ENCODE measurements around the gene SEC31B. TPM values are rescaled to one million over a fixed set of nuclear protein-coding genes. Genes with fewer than 3 reads are reported as not detected.

SEC31B gene
- total and polyA plus RNA-seq, 2 donors = 10.5 to 70.7 TPM

DNA sequence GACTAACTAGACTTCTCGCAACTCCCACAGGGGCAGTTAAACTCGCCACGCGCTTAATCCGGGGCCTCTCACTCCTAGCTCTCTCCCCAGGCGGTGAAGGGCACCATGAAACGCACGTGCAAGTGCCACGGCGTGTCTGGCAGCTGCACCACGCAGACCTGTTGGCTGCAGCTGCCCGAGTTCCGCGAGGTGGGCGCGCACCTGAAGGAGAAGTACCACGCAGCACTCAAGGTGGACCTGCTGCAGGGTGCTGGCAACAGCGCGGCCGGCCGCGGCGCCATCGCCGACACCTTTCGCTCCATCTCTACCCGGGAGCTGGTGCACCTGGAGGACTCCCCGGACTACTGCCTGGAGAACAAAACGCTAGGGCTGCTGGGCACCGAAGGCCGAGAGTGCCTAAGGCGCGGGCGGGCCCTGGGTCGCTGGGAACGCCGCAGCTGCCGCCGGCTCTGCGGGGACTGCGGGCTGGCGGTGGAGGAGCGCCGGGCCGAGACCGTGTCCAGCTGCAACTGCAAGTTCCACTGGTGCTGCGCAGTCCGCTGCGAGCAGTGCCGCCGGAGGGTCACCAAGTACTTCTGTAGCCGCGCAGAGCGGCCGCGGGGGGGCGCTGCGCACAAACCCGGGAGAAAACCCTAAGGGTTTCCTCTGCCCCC lies 37.4 kb downstream of the SEC31B start:
- peak overlapping the region; percentile 23 to 47 for H3K4me3 ChIP-seq (ENCODE audit: low read length in 2 of 2)
- peaks cover 19 to 20% of the 10 kb centered on the region in 2 donors for H3K36me3 ChIP-seq (ENCODE audit: control insufficient read depth in 2 of 2, insufficient read depth in 2 of 2, low read length in 1 of 2)
- peaks cover 0 to 49% of the 10 kb centered on the region in 2 donors for H3K27me3 ChIP-seq (ENCODE audit: control insufficient read depth in 2 of 2, insufficient read depth in 1 of 2, low read length in 1 of 2)
- under 1% methylated on average over 59 of the region's 59 CpGs for WGBS
- DNase-seq (ENCODE audit: low read depth in 6 of 9, low spot score in 9 of 9) = peak; percentile 31 to 81 (median 66)
- peaks cover 6 to 20% of the 10 kb centered on the region in 2 donors for H3K4me1 ChIP-seq (ENCODE audit: control insufficient read depth in 2 of 2, insufficient read depth in 2 of 2, low read length in 2 of 2)
- H3K27ac ChIP-seq (ENCODE audit: low read depth in 1 of 2, low read length in 1 of 2) = no peak overlapping the region
- peaks cover 0 to 7% of the 10 kb centered on the region in 2 donors for H3K9me3 ChIP-seq (ENCODE audit: control insufficient read depth in 2 of 2, insufficient read depth in 1 of 2, low read length in 1 of 2)

DNA sequence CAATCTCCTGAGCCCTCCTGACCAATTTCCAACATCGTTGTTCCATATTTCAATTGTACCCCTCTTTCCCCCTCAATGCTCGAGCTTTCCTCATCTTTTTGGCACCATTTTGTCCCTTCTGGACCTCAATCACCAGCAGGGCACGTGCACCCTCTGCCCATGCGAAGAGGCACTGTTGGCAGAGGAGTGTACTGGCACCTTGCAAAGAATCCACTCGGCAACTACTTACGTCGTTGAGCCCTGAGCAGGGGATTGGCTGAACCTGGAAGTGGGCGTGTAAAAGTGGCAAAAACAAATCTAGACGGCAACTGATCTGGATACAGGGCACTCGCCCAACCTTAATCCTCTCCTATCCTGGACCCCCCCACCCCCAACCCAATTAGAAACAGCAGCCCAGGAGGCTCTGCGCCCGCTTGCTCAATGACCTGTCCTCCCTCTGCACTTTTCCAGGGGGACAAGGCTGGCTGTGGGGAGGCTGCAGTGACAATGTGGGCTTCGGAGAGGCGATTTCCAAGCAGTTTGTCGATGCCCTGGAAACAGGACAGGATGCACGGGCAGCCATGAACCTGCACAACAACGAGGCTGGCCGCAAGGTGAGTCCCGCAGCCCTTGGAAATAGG lies 38.1 kb downstream of the SEC31B start:
- H3K36me3 ChIP-seq (ENCODE audit: control insufficient read depth in 2 of 2, insufficient read depth in 2 of 2, low read length in 1 of 2) = peaks cover 12 to 14% of the 10 kb centered on the region in 2 donors
- peak; percentile 73 to 96 (median 94) for DNase-seq (ENCODE audit: low read depth in 6 of 9, low spot score in 9 of 9)
- WGBS = 3% methylated on average over 19 of the region's 19 CpGs
- peaks cover 0 to 7% of the 10 kb centered on the region in 2 donors for H3K9me3 ChIP-seq (ENCODE audit: control insufficient read depth in 2 of 2, insufficient read depth in 1 of 2, low read length in 1 of 2)
- H3K27me3 ChIP-seq (ENCODE audit: control insufficient read depth in 2 of 2, insufficient read depth in 1 of 2, low read length in 1 of 2) = peaks cover 0 to 49% of the 10 kb centered on the region in 2 donors
- H3K27ac ChIP-seq (ENCODE audit: low read depth in 1 of 2, low read length in 1 of 2) = no peak overlapping the region
- peak overlapping the region; percentile 23 to 47 for H3K4me3 ChIP-seq (ENCODE audit: low read length in 2 of 2)
- H3K4me1 ChIP-seq (ENCODE audit: control insufficient read depth in 2 of 2, insufficient read depth in 2 of 2, low read length in 2 of 2) = peaks cover 6 to 20% of the 10 kb centered on the region in 2 donors

DNA sequence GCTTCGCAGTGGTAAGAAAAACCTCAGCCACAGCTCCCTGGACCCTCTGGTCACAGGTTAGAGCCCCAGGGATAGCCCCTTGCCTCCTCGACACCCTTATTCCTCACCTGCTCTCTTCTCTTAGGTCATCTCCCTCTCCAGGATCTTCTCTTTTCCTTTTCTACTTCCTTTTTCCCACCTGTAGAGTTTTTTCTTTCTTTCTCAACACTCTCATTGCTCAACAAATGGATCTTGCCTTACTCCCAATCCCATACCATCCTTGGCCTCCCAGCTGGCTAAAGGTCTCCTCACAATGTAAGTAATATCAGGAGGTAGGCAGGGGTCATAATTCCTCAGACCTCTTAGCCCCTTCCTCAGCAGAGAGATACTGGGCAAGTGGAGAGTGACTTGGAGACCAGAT lies 39.7 kb downstream of the SEC31B start:
- peaks cover 1 to 3% of the 10 kb centered on the region in 2 donors for H3K36me3 ChIP-seq (ENCODE audit: control insufficient read depth in 2 of 2, insufficient read depth in 2 of 2, low read length in 1 of 2)
- H3K4me3 ChIP-seq (ENCODE audit: low read length in 2 of 2) = no peak overlapping the region
- H3K27ac ChIP-seq (ENCODE audit: low read depth in 1 of 2, low read length in 1 of 2) = no peak overlapping the region
- peaks cover 6 to 20% of the 10 kb centered on the region in 2 donors for H3K4me1 ChIP-seq (ENCODE audit: control insufficient read depth in 2 of 2, insufficient read depth in 2 of 2, low read length in 2 of 2)
- DNase-seq (ENCODE audit: low read depth in 6 of 9, low spot score in 9 of 9) = no peak
- H3K27me3 ChIP-seq (ENCODE audit: control insufficient read depth in 2 of 2, insufficient read depth in 1 of 2, low read length in 1 of 2) = peaks cover 0 to 49% of the 10 kb centered on the region in 2 donors
- peaks cover 0 to 7% of the 10 kb centered on the region in 2 donors for H3K9me3 ChIP-seq (ENCODE audit: control insufficient read depth in 2 of 2, insufficient read depth in 1 of 2, low read length in 1 of 2)
- 95% methylated on average over 2 of the region's 2 CpGs for WGBS

DNA sequence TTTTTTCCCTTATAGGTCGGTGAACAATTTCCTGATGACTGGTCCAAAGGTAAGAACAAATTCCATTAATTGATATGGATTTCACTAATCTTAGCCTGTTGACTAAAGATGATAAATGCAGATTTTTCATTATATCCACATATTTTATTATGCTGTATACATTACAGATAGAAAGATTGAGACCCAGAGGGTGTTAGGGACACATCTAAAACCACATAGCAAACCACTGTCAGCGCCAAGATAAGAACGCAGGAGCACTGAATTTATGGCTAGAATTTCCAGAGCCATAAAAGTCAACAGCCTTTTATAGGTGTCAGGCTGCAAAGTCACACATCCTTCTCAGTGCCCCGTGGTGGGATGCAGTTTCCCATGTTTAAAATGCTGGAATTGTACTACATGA lies 40.6 kb downstream of the SEC31B start:
- H3K36me3 ChIP-seq (ENCODE audit: control insufficient read depth in 2 of 2, insufficient read depth in 2 of 2, low read length in 1 of 2) = no peaks in the 10 kb centered on the region
- H3K27me3 ChIP-seq (ENCODE audit: control insufficient read depth in 2 of 2, insufficient read depth in 1 of 2, low read length in 1 of 2) = peaks cover 0 to 49% of the 10 kb centered on the region in 2 donors
- no peak overlapping the region for H3K27ac ChIP-seq (ENCODE audit: low read depth in 1 of 2, low read length in 1 of 2)
- peaks cover 6 to 20% of the 10 kb centered on the region in 2 donors for H3K4me1 ChIP-seq (ENCODE audit: control insufficient read depth in 2 of 2, insufficient read depth in 2 of 2, low read length in 2 of 2)
- H3K9me3 ChIP-seq (ENCODE audit: control insufficient read depth in 2 of 2, insufficient read depth in 1 of 2, low read length in 1 of 2) = peaks cover 0 to 7% of the 10 kb centered on the region in 2 donors
- WGBS = 24% methylated on average over 4 of the region's 4 CpGs
- H3K4me3 ChIP-seq (ENCODE audit: low read length in 2 of 2) = no peak overlapping the region
- DNase-seq (ENCODE audit: low read depth in 6 of 9, low spot score in 9 of 9) = no peak

DNA sequence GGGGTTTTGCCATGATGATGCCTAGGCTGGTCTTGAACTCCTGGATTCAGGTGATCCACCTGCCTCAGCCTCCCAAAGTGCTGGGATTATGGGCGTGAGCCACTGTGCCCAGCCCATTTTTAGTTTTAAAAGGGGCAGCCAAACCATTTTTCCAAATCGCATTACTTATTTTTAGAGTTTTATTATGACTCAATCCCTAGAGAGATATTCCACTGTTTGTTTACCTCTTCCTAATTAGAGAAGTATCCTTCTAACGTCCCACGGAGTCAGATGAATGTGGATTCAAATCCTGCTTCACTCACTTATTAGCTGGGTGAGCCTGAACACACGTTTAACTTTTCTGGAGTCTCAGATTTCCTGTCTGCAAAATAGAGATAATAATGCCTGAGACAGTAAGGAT lies 41.7 kb downstream of the SEC31B start:
- Histone ChIP-seq H3K27me3 (ENCODE audit: control insufficient read depth in 2 of 2, insufficient read depth in 1 of 2, low read length in 1 of 2) (peaks cover 0 to 47% of the 10 kb centered on the region in 2 donors), H3K27ac (ENCODE audit: low read depth in 1 of 2, low read length in 1 of 2) (no peak overlapping the region), H3K36me3 (ENCODE audit: control insufficient read depth in 2 of 2, insufficient read depth in 2 of 2, low read length in 1 of 2) (no peaks in the 10 kb centered on the region), H3K4me1 (ENCODE audit: control insufficient read depth in 2 of 2, insufficient read depth in 2 of 2, low read length in 2 of 2) (peaks cover 6 to 17% of the 10 kb centered on the region in 2 donors), H3K4me3 (ENCODE audit: low read length in 2 of 2) (no peak overlapping the region), H3K9me3 (ENCODE audit: control insufficient read depth in 2 of 2, insufficient read depth in 1 of 2, low read length in 1 of 2) (peaks cover 0 to 7% of the 10 kb centered on the region in 2 donors)
- DNase-seq (ENCODE audit: low read depth in 6 of 9, low spot score in 9 of 9) = no peak
- WGBS = 62% methylated on average over 5 of the region's 5 CpGs

DNA sequence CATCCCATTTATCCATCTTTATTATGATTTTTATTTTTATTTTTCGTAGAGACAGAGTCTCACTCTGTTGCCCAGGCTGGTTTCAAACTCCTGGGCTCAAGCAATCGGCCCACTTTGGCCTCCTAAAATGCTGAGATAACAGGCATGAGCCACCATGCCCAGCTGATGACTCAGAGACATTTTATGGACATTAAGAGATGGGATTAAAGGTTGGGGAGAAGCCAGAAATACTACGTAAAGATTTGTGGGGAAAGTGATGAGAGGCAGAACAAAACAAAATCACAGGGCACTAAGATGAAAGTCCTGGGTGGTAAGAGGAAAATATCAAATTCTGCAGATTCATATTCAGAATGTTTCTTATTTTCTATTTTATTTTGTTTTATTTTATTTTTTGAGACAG lies 49.3 kb downstream of the SEC31B start:
- 96% methylated on average over 3 of the region's 3 CpGs for WGBS

DNA sequence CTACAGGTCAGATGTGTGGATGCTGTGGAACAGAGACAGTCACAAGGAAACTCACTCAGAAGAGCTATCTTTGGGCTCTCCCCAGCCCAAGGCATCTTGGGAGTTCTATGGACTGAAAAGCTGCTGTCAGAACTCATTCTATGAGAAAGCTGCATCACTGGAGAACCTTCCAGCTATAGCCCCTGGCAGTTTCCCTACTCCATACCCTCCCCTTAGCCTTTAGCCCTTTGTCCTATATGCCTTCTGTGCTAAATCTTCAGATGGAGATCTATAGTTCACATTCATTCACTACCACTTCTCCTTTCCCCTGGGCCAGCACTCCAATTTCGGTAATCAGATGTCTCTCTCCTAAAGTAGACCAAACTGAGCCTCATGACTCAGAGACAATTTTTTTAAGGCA lies 49.9 kb downstream of the SEC31B start:
- peaks cover 0 to 2% of the 10 kb centered on the region in 2 donors for H3K27me3 ChIP-seq (ENCODE audit: control insufficient read depth in 2 of 2, insufficient read depth in 1 of 2, low read length in 1 of 2)
- DNase-seq (ENCODE audit: low read depth in 6 of 9, low spot score in 9 of 9) = no peak
- H3K4me3 ChIP-seq (ENCODE audit: low read length in 2 of 2) = no peak overlapping the region
- no peaks in the 10 kb centered on the region for H3K4me1 ChIP-seq (ENCODE audit: control insufficient read depth in 2 of 2, insufficient read depth in 2 of 2, low read length in 2 of 2)
- H3K9me3 ChIP-seq (ENCODE audit: control insufficient read depth in 2 of 2, insufficient read depth in 1 of 2, low read length in 1 of 2) = no peaks in the 10 kb centered on the region
- H3K27ac ChIP-seq (ENCODE audit: low read depth in 1 of 2, low read length in 1 of 2) = no peak overlapping the region
- 96% methylated on average over 1 of the region's 1 CpG for WGBS
- H3K36me3 ChIP-seq (ENCODE audit: control insufficient read depth in 2 of 2, insufficient read depth in 2 of 2, low read length in 1 of 2) = no peaks in the 10 kb centered on the region

More for the DNA sequence above, 49.3 kb downstream of the SEC31B start:
- peaks cover 0 to 2% of the 10 kb centered on the region in 2 donors for H3K27me3 ChIP-seq (ENCODE audit: control insufficient read depth in 2 of 2, insufficient read depth in 1 of 2, low read length in 1 of 2)
- H3K4me3 ChIP-seq (ENCODE audit: low read length in 2 of 2) = no peak overlapping the region
- H3K4me1 ChIP-seq (ENCODE audit: control insufficient read depth in 2 of 2, insufficient read depth in 2 of 2, low read length in 2 of 2) = no peaks in the 10 kb centered on the region
- no peak for DNase-seq (ENCODE audit: low read depth in 6 of 9, low spot score in 9 of 9)
- H3K36me3 ChIP-seq (ENCODE audit: control insufficient read depth in 2 of 2, insufficient read depth in 2 of 2, low read length in 1 of 2) = no peaks in the 10 kb centered on the region
- H3K9me3 ChIP-seq (ENCODE audit: control insufficient read depth in 2 of 2, insufficient read depth in 1 of 2, low read length in 1 of 2) = no peaks in the 10 kb centered on the region
- H3K27ac ChIP-seq (ENCODE audit: low read depth in 1 of 2, low read length in 1 of 2) = no peak overlapping the region

DNA sequence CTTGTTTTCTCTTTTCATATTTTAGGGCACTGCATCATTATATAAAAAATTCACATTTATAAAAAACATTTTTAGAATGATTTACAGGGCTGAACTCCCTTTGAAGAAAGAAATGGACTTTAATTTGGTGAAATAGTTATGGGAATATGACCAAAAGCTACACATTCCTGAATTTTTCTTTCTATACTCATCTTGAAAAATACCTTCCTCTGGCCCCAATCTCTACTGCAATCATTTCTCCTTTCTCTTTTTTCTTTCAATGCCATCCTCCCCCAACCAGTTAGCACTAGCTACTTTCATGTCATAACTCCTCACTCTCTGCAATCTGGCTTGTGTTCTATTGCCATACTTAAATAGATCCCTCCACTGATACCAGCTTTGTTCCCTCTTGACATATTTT lies 50.7 kb downstream of the SEC31B start:
- Histone ChIP-seq H3K27ac (ENCODE audit: low read depth in 1 of 2, low read length in 1 of 2) (no peak overlapping the region), H3K27me3 (ENCODE audit: control insufficient read depth in 2 of 2, insufficient read depth in 1 of 2, low read length in 1 of 2) (peaks cover 0 to 5% of the 10 kb centered on the region in 2 donors), H3K36me3 (ENCODE audit: control insufficient read depth in 2 of 2, insufficient read depth in 2 of 2, low read length in 1 of 2) (no peaks in the 10 kb centered on the region), H3K9me3 (ENCODE audit: control insufficient read depth in 2 of 2, insufficient read depth in 1 of 2, low read length in 1 of 2) (no peaks in the 10 kb centered on the region), H3K4me1 (ENCODE audit: control insufficient read depth in 2 of 2, insufficient read depth in 2 of 2, low read length in 2 of 2) (no peaks in the 10 kb centered on the region), H3K4me3 (ENCODE audit: low read length in 2 of 2) (no peak overlapping the region)
- peak in 1 of 9 donors; percentile 4 for DNase-seq (ENCODE audit: low read depth in 6 of 9, low spot score in 9 of 9)

DNA sequence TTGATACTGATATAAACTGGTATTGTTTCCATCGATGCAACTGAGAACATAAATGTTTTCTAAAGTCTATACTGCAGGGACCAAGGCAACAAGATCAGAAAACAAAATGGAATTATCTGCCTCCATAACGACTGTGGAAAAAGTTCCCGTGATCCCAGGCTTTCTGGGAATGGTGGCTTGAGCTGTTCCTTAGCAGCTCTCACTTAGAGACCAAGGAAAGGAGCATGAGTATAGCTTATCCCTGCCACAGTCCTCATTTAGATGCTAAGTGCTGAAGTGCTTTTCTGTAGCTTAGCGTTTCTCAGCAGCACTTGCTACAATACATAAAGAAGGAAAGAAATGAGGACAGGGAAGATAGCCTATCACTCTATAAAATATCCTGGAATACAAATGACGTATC lies 51.3 kb downstream of the SEC31B start:
- Histone ChIP-seq H3K27me3 (ENCODE audit: control insufficient read depth in 2 of 2, insufficient read depth in 1 of 2, low read length in 1 of 2) (peaks cover 0 to 5% of the 10 kb centered on the region in 2 donors), H3K4me1 (ENCODE audit: control insufficient read depth in 2 of 2, insufficient read depth in 2 of 2, low read length in 2 of 2) (no peaks in the 10 kb centered on the region), H3K9me3 (ENCODE audit: control insufficient read depth in 2 of 2, insufficient read depth in 1 of 2, low read length in 1 of 2) (no peaks in the 10 kb centered on the region), H3K36me3 (ENCODE audit: control insufficient read depth in 2 of 2, insufficient read depth in 2 of 2, low read length in 1 of 2) (no peaks in the 10 kb centered on the region), H3K27ac (ENCODE audit: low read depth in 1 of 2, low read length in 1 of 2) (no peak overlapping the region), H3K4me3 (ENCODE audit: low read length in 2 of 2) (no peak overlapping the region)
- 86% methylated on average over 5 of the region's 5 CpGs for WGBS
- no peak for DNase-seq (ENCODE audit: low read depth in 6 of 9, low spot score in 9 of 9)
